Stimulated activated CD8-positive, alpha-beta memory T cell treated with anti-CD3 and anti-CD28 coated beads, Interleukin-4, amount 100 ng/mL, for 1 hour (primary cell): Measurements from ENCODE around the gene SMNDC1.
"Not testable (repeated sequence)": the region's sequence is repeated elsewhere in the genome, so short reads cannot be mapped to it uniquely, and the experiment has no call there.

ENCODE experiments used
- DNase-seq, 2 donors: peaks; one replicate each; pipeline ENCODE4 v3.0.0-alpha.2; 2020; ENCODE audit warnings: low read depth in 2 of 2, low spot score in 1 of 2

SMNDC1 gene

DNA sequence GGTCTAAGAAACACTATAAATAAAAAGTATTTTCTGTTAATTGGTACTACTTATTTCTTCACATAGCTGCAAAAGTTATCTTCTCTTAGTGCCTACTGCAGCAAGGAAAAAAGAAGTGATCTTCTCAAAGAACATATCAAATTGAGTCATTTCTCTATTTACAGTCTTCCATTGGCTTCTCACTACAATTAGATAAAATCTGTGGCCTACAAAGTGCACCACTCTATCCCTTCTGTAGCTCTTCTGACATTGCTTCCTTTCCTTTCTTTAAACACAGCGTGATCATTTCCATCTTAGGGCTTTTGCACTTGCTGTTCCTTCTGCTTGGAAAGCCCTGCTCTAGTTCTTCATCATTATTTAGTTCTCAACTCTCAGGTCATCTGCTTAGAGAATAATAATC, 52.6 kb downstream of the SMNDC1 start:
- DNase-seq = no peak

- DNase-seq = not testable (repeated sequence)
Observed at GRCh38 chr10:110251392-110251791, 53.3 kb downstream of the SMNDC1 start.

DNA sequence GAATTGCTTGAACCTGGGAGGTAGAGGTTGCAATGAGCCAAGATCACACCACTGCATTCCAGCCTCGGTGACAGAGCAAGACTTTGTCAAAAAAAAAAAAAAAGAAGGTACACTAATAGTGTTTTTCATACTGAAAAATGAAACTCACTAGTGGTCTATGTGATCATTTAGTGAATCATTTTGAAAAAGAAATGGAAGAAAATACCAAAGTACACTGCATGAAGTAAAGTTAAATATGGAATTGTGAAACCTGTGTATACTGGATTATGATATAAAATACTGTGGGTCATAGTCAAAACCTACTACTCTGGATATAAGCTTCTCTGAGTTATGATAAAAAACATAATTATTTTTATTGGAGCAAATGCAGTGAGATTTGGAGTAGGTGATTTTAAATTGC, 55.2 kb downstream of the SMNDC1 start:
- DNase-seq = not testable (repeated sequence)

GRCh38 chr10:110247833-110248232, 56.9 kb downstream of the SMNDC1 start:
- not testable (repeated sequence) for DNase-seq

- DNase-seq = no peak
Observed at GRCh38 chr10:110244550-110244949, 60.2 kb downstream of the SMNDC1 start.

DNA sequence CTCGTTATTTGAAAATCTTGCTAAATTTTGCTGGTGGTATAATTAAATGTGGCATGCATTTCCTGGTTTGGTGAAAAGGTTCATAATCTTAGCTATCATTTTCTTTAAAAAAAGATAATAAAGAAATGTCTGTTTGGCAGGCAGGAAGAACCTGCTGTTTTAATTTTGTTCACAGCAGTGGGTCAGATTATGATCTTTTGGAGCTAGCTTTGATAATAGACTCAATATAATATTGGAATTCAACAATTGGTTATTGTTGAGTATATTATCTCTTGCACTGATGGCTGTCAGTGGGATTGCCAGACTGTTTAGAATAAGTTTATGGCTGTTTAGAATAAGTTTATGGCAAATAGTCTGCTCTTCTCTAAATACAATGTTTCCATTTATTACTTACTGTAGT, 62.2 kb downstream of the SMNDC1 start:
- no peak for DNase-seq

DNA sequence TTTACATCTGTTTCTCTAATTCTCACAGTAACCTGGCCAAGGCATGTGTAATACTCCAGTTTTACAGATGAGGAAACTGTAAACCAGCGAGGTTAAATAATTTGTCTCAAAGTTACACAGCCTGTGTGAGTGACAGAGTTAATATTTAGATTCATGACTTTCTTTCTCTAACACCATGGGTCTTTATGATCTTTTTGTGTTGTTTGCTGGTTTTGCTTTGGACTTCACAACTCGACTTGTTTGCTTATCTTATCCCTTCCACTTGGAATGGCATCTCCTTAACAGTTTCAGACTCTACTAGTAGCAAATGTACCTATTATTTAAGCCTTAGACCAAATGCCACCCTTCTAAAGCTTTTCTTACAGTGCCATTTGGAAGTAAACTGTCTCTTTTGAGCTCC, 62.9 kb downstream of the SMNDC1 start:
- DNase-seq = no peak

GRCh38 chr10:110241407-110241806, 63.3 kb downstream of the SMNDC1 start:
- no peak for DNase-seq
